ENCODE measurements around the gene ADRB2. TPM values are rescaled to one million over a fixed set of nuclear protein-coding genes. Genes with fewer than 3 reads are reported as not detected.
A peak's percentile ranks its signal among the peaks of the same experiment; 100 is the strongest.

The ADRB2 gene
- 1 to 10 TPM in 4 of 7 donors, under 1 TPM in 3; 0.23 to 2.3 (median 1.0) TPM for total RNA-seq
- 1 to 10 TPM in 1 of 2 donors, under 1 TPM in 1; 0.41 to 2.0 TPM for polyA plus RNA-seq
- long read RNA-seq, donor 1, partial matches to known transcripts, result 0 of 2 reads
- long read RNA-seq, donor 1, other reads (novel, unspliced or antisense), result 0 of 2 reads
- long read RNA-seq, donor 2, result 0 reads
- long read RNA-seq, donor 3, partial matches to known transcripts, result 0 of 2 reads
- long read RNA-seq, donor 3, other reads (novel, unspliced or antisense), result 1 of 2 reads

GRCh38 chr5:148826053-148826738 lies at the start of gene ADRB2:
ADRB2 (plus strand) TSS chr5:148826611; CDS start chr5:148826832, 221 bp downstream.
- 0 to 1% (median 1%) methylated on average over 41 to 42 of the region's 42 CpGs for WGBS, 3 donors

GRCh38 chr5:148776780-148777179 lies 49.6 kb upstream of the ADRB2 start:
- no peaks in the 10 kb centered on the region for H3K36me3 ChIP-seq
- TF ChIP-seq EP300 (IDR thresholded peaks at IDR 0.05) (no peak), POLR2A (IDR thresholded peaks at IDR 0.05) (no peak), CTCF (IDR thresholded peaks at IDR 0.05) (no peak)
- WGBS, 3 donors, result 54 to 68% (median 64%) methylated on average over 1 of the region's 1 CpG
- no peak overlapping the region for H3K4me3 ChIP-seq
- intact Hi-C loops (cut with DNase I), result no loop called here
- no peak overlapping the region for H3K27ac ChIP-seq
- H3K27me3 ChIP-seq, result no peaks in the 10 kb centered on the region
- no peak for DNase-seq
- no peaks in the 10 kb centered on the region for H3K9me3 ChIP-seq
- H3K4me1 ChIP-seq (ENCODE audit: insufficient read depth), result no peaks in the 10 kb centered on the region

More at GRCh38 chr5:148826053-148826738, at the start of gene ADRB2:
- TF ChIP-seq POLR2A (IDR thresholded peaks at IDR 0.05) (no peak), CTCF (IDR thresholded peaks at IDR 0.05) (no peak), EP300 (IDR thresholded peaks at IDR 0.05) (no peak)
- no peaks in the 10 kb centered on the region for H3K36me3 ChIP-seq
- no peaks in the 10 kb centered on the region for H3K9me3 ChIP-seq
- H3K4me3 ChIP-seq, result peak within 1 kb of the TSS; percentile 46
- no peaks in the 10 kb centered on the region for H3K4me1 ChIP-seq (ENCODE audit: insufficient read depth)
- intact Hi-C loops (cut with DNase I), result no loop called here
- peak within 1 kb of the TSS in 1 of 2 donors; percentile 43 for H3K27ac ChIP-seq
- DNase-seq, result peak; percentile 57 to 87 (median 74)
- H3K27me3 ChIP-seq, result no peaks in the 10 kb centered on the region

DNA sequence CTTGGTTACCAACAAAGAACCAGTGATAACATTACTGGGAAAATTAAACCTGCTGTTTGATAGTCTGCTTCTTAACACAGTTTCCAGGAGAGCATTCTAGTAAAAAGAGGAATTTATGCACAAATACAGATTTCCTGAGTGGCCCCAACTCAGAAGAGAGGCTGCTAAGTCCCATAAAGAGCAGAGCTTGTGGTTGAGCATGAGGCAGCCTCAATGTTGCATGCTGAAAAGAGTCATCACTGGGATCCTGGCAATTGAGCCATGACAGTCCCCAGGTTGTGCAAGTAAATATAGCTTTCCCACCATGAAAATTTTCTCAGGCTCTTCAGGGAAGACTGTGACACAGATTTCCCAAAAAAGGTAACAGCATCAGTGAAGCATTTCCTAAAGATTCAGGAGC lies 47.5 kb upstream of the ADRB2 start:
- no peak for DNase-seq
- Histone ChIP-seq H3K4me3 (no peak overlapping the region), H3K9me3 (no peaks in the 10 kb centered on the region), H3K36me3 (no peaks in the 10 kb centered on the region), H3K4me1 (ENCODE audit: insufficient read depth) (no peaks in the 10 kb centered on the region), H3K27ac (no peak overlapping the region), H3K27me3 (no peaks in the 10 kb centered on the region)
- TF ChIP-seq POLR2A (IDR thresholded peaks at IDR 0.05), result no peak
- intact Hi-C loops (cut with DNase I), result no loop called here

DNA sequence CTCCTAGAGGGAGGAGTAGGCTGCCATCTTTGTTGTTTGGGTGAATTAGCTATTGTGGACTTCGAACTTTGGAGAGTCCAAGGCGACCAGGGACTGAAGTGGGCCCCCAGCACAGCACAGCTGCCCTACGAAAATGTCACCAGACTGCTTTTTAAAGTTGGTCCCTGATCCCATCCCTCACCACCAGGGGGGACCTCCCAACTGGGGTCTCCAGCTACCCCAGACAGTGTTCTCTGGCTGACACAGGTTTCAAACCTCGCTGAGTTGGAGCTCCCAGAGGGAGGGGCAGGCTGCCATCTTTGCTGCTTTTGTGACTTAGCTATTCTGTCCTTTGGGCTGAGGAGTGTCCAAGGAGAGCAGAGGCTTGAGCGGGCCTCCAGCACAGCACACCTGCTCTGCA lies 45.7 kb upstream of the ADRB2 start:
- TF ChIP-seq POLR2A (IDR thresholded peaks at IDR 0.05) (no peak), CTCF (IDR thresholded peaks at IDR 0.05) (no peak), EP300 (IDR thresholded peaks at IDR 0.05) (no peak)
- Histone ChIP-seq H3K4me1 (ENCODE audit: insufficient read depth) (no peaks in the 10 kb centered on the region), H3K36me3 (no peaks in the 10 kb centered on the region), H3K27ac (no peak overlapping the region), H3K9me3 (no peaks in the 10 kb centered on the region), H3K27me3 (no peaks in the 10 kb centered on the region), H3K4me3 (no peak overlapping the region)
- DNase-seq, result no peak
- 77 to 83% (median 78%) methylated on average over 5 of the region's 5 CpGs for WGBS, 3 donors
- intact Hi-C loops (cut with DNase I), result no loop called here

DNA sequence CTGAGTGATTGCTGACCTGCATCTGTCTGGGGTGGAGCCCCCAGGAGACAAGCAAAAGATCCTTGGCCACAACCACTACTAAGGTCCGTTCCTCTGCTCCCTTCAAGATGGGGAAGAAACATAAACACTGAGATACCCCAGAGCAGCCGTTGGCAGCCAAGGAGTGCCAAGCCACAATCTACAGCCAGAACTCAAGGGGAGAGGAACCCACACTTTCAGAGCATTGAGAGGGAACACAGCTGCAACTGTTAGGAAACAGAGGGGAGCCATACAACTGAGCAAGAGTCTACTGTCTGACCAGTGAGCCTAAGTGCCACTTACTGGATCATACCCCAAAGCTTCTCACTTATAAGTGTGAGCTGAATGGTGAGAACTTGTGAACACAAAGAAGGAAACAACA lies 44.6 kb upstream of the ADRB2 start:
- intact Hi-C loops (cut with DNase I), result no loop called here
- no peaks in the 10 kb centered on the region for H3K4me1 ChIP-seq (ENCODE audit: insufficient read depth)
- no peaks in the 10 kb centered on the region for H3K36me3 ChIP-seq
- TF ChIP-seq POLR2A (IDR thresholded peaks at IDR 0.05) (no peak), EP300 (IDR thresholded peaks at IDR 0.05) (no peak), CTCF (IDR thresholded peaks at IDR 0.05) (no peak)
- H3K9me3 ChIP-seq, result no peaks in the 10 kb centered on the region
- H3K27me3 ChIP-seq, result no peaks in the 10 kb centered on the region
- DNase-seq, result no peak
- H3K4me3 ChIP-seq, result no peak overlapping the region
- H3K27ac ChIP-seq, result no peak overlapping the region
- WGBS, 3 donors, result 46 to 55% (median 54%) methylated on average over 2 of the region's 2 CpGs
